Stimulated activated CD8-positive, alpha-beta memory T cell treated with anti-CD3 and anti-CD28 coated beads, Interleukin-2, amount 100 ng/mL, for 48 hours (primary cell): ENCODE data around the gene ZFR2.
"Not testable (repeated sequence)": the region's sequence is repeated elsewhere in the genome, so short reads cannot be mapped to it uniquely, and the experiment has no call there.

Source experiments
- DNase-seq, 2 donors: peaks; one replicate each; pipeline ENCODE4 v3.0.0-alpha.2; 2020; ENCODE audit warnings: low read depth in 2 of 2

The ZFR2 gene

GRCh38 chr19:3771000-3771905, 97.6 kb downstream of the ZFR2 start:
- DNase-seq, result no peak

- DNase-seq, result no peak
Measured at GRCh38 chr19:3770136-3770999, 98.5 kb downstream of the ZFR2 start.

GRCh38 chr19:3769494-3769893, 99.3 kb downstream of the ZFR2 start:
- DNase-seq, result no peak

- no peak for DNase-seq
Measured at GRCh38 chr19:3768748-3769099, 100.1 kb downstream of the ZFR2 start.

GRCh38 chr19:3768015-3768747, 100.7 kb downstream of the ZFR2 start:
- no peak for DNase-seq

- DNase-seq, result no peak
Measured at GRCh38 chr19:3767050-3767449, 101.8 kb downstream of the ZFR2 start.

GRCh38 chr19:3766520-3766919, 102.3 kb downstream of the ZFR2 start:
- DNase-seq, result no peak

GRCh38 chr19:3765757-3766156, 103.1 kb downstream of the ZFR2 start:
- DNase-seq, result not testable (repeated sequence)

- no peak for DNase-seq
Measured at GRCh38 chr19:3765121-3765520, 103.7 kb downstream of the ZFR2 start.

GRCh38 chr19:3762501-3763459, 106.1 kb downstream of the ZFR2 start, which contains the start of gene MRPL54:
MRPL54 (plus strand) TSS chr19:3762682; CDS start chr19:3762701, 19 bp downstream.
- DNase-seq, result peak; percentile 99

GRCh38 chr19:3762130-3762473, 106.7 kb downstream of the ZFR2 start:
- DNase-seq, result no peak

- DNase-seq, result peak; percentile 96 to 97
Measured at GRCh38 chr19:3761382-3762129, 107.3 kb downstream of the ZFR2 start, which contains the start of gene APBA3. APBA3 (minus strand) TSS chr19:3761692; CDS start chr19:3760264, 1,428 bp downstream.

- no peak for DNase-seq
Measured at GRCh38 chr19:3760871-3761361, 107.9 kb downstream of the ZFR2 start.

GRCh38 chr19:3759482-3760254, 109.2 kb downstream of the ZFR2 start:
- DNase-seq, result no peak

GRCh38 chr19:3758297-3758696, 110.5 kb downstream of the ZFR2 start:
- DNase-seq, result not testable (repeated sequence)

- DNase-seq, result not testable (repeated sequence)
Measured at GRCh38 chr19:3757705-3758104, 111.1 kb downstream of the ZFR2 start.
